Activated CD8-positive, alpha-beta T cell treated with anti-CD3 and anti-CD28 coated beads for 36 hours (primary cell): Measurements from ENCODE around the gene GNAZ. TPM values are rescaled to one million over a fixed set of nuclear protein-coding genes. Genes with fewer than 3 reads are reported as not detected.

Experiments
- ATAC-seq: fragments of 200-7000 bp; cut with Tn5 transposase; one replicate; pipeline ENCODE4 v1.10.0; 2021; ENCODE audit warnings: mild to moderate bottlenecking, moderate library complexity
- CTCF ChIA-PET: fragments of 350-600 bp; sonication (Branson Sonifier 250); formaldehyde crosslinking; loops from one replicate; lab custom pipeline; 2021; ENCODE audit warnings: antibody characterized with exemption; lab: Charles Lee
- POLR2A ChIA-PET: fragments of 350-600 bp; sonication (Branson Sonifier 250); formaldehyde crosslinking; loops from one replicate; lab custom pipeline; 2021; ENCODE audit warnings: antibody characterized with exemption; lab: Charles Lee
- DNase-seq: peaks from one replicate; pipeline ENCODE4 v3.0.0-alpha.2; 2020
- H3K27ac Mint-ChIP-seq: one replicate; pipeline ENCODE4 v1.8.0; 2021; ENCODE audit warnings: mild to moderate bottlenecking, mixed read lengths
- H3K27me3 Mint-ChIP-seq: one replicate; pipeline ENCODE4 v1.8.0; 2021; ENCODE audit warnings: mixed read lengths
- H3K36me3 Mint-ChIP-seq: one replicate; pipeline ENCODE4 v1.8.0; 2021; ENCODE audit warnings: low read depth, mixed read lengths
- H3K4me1 Mint-ChIP-seq: one replicate; pipeline ENCODE4 v1.8.0; 2021; ENCODE audit warnings: low read depth, mixed read lengths
- H3K4me3 Mint-ChIP-seq: one replicate; pipeline ENCODE4 v1.8.0; 2021; ENCODE audit warnings: mild to moderate bottlenecking, moderate library complexity, mixed read lengths
- H3K9me3 Mint-ChIP-seq: one replicate; pipeline ENCODE4 v1.8.0; 2021; ENCODE audit warnings: mixed read lengths
- CTCF ChIP-seq: fragments of 200-600 bp; IDR thresholded peaks from one replicate; pipeline ENCODE4 v1.8.0; 2022; ENCODE audit warnings: antibody characterized with exemption, mild to moderate bottlenecking
- intact Hi-C: fragments of 100-400 bp; cut with micrococcal nuclease; formaldehyde crosslinking; loops from one replicate; pipeline ENCODE4 v1.10.0; 2022
- total RNA-seq, 2 experiments: library from RNA; stranded (reverse); gene quantifications; one replicate each; pipeline ENCODE4 v1.2.3, GENCODE V29; 2021

GNAZ gene
- total RNA-seq, 2 experiments from 2014 or later, result 0.50 to 0.56 TPM

- intact Hi-C loops, result no loop called here
- ChIA-PET CTCF (no interaction called here), POLR2A (no interaction called here)
- Mint-ChIP-seq H3K36me3 (no peaks in the 10 kb centered on the region), H3K4me3 (no peak overlapping the region), H3K27me3 (peaks cover 12% of the 10 kb centered on the region), H3K27ac (no peak overlapping the region), H3K4me1 (peaks cover 6% of the 10 kb centered on the region), H3K9me3 (no peaks in the 10 kb centered on the region)
- no peak for ATAC-seq
- TF ChIP-seq CTCF, result no peak
- DNase-seq, result no peak
These were observed 2.6 kb upstream of the GNAZ start for GRCh38 chr22:23067691-23068090.

GRCh38 chr22:23068096-23068831 lies 2.1 kb upstream of the GNAZ start:
- Mint-ChIP-seq H3K4me3 (no peak overlapping the region), H3K4me1 (peaks cover 6% of the 10 kb centered on the region), H3K36me3 (no peaks in the 10 kb centered on the region), H3K9me3 (no peaks in the 10 kb centered on the region), H3K27ac (no peak overlapping the region), H3K27me3 (peaks cover 12% of the 10 kb centered on the region)
- CTCF ChIA-PET, result interaction anchor here (0.8 to 1.9 kb wide), 2 partner anchors 110 to 214 kb away, joined by 4 to 10 read pairs; no protein-coding TSS in a partner anchor
- no peak for DNase-seq
- intact Hi-C loops, result no loop called here
- ATAC-seq, result no peak
- POLR2A ChIA-PET, result no interaction called here
- no peak for TF ChIP-seq CTCF

- POLR2A ChIA-PET, result no interaction called here
- TF ChIP-seq CTCF, result no peak
- no peak for DNase-seq
These were observed 1.4 kb upstream of the GNAZ start for GRCh38 chr22:23068832-23069385.

GRCh38 chr22:23069502-23070357 lies 589 bp upstream of the GNAZ start:
- no peak for TF ChIP-seq CTCF
- Mint-ChIP-seq H3K36me3 (no peaks in the 10 kb centered on the region), H3K27ac (no peak overlapping the region), H3K4me1 (peaks cover 6% of the 10 kb centered on the region), H3K9me3 (no peaks in the 10 kb centered on the region), H3K4me3 (peak overlapping the region; percentile 70), H3K27me3 (peaks cover 17% of the 10 kb centered on the region)
- ChIA-PET CTCF (interaction anchor here (0.8 to 1.9 kb wide), 6 partner anchors 57 to 535 kb away, joined by 3 to 10 read pairs (median 4); no protein-coding TSS in a partner anchor), POLR2A (no interaction called here)
- DNase-seq (peak; percentile 86), ATAC-seq (peak; percentile 99)
- intact Hi-C loops, result no loop called here

More at GRCh38 chr22:23068832-23069385, 1.4 kb upstream of the GNAZ start:
- no peaks in the 10 kb centered on the region for H3K9me3 Mint-ChIP-seq
- H3K27me3 Mint-ChIP-seq, result peaks cover 12% of the 10 kb centered on the region
- H3K4me1 Mint-ChIP-seq, result peaks cover 6% of the 10 kb centered on the region
- H3K36me3 Mint-ChIP-seq, result no peaks in the 10 kb centered on the region
- CTCF ChIA-PET, result interaction anchor here (0.8 to 1.9 kb wide), 4 partner anchors 59 to 534 kb away, joined by 3 to 10 read pairs (median 4); no protein-coding TSS in a partner anchor
- peak overlapping the region; percentile 7 for H3K4me3 Mint-ChIP-seq
- no peak for ATAC-seq
- intact Hi-C loops, result no loop called here
- H3K27ac Mint-ChIP-seq, result no peak overlapping the region
